ENCODE results near the gene IL1RL1.

The IL1RL1 gene

DNA sequence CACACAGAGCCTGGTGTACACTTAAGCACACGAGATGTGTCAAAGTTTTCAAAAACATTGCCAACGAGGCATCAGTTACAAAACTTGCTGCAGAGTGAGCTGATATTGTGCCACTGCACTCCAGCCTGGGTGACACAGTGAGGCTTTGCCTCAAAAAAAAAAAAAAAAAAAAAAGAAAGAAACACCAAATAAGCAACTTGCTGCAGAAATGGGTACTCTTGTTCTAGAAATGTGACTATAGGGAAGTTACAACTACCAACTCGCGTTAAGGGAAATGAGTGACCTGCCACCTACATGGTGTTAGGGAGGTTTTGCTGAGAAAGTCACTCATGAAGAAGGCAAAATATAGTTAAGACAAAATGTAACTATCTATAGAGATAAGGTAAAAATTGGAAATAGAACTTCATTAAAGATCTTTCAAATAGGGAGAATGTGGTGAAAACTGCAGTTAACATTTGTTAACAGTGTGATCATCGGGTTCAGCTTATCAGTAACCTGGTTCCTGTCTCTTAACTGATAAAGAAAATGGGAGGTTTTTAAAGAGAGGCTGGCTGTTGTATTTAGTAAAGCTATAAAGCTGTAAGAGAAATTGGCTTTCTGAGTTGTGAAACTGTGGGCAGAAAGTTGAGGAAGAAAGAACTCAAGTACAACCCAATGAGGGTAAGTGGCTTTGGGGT lies at the start of gene IL1RL1:
Gene IL1RL1 (plus strand): TSS at position 600 of the 677 bp plus-strand sequence. CDS start 26,702 bp downstream, outside the sequence.
- no peak for DNase-seq (ENCODE audit: low read depth)

DNA sequence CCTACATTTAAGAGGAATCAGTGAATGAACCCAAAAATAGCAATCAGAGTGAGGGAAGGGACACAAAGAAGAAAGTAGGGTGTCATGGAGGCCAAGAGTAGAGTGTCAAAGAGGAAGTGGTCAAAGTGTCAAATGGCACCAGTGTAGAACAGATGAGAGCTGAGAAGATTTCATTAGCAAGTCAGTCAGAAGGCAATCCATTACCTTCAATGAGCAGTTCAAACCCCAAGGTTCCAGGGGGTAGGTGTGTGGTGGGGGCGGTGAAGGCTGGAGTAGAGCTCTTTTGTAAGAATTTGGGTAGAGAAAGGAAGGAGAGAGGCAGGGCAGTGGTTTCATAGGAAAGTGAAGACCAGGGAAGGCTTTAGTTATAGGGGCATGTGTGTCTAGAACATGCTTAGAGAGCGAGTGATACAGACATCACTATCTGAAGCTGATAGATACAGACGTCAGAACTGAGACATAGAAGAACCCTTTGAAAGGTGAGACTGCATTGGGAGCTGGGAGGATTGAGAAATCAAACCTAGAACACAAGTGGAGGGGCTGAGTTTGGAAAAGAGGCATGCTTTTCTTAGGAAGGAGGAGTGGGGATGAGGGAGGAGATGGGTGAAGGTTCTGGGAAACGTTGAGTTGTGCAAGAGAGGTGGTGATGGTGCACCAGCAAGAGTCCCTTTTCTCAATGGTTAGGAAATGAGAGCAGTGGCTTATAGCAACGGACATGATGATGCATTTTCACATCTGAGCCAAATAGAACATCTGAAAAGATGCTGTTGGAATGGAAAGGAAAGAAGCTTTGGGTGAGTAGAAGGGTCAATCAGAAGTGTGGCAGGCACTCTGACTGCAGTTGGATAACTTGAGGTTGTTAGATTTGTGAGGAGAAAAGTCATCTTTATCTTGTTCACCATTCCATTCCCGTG lies 48.9 kb upstream of the IL1RL1 start:
- no peak for DNase-seq (ENCODE audit: low read depth)

DNA sequence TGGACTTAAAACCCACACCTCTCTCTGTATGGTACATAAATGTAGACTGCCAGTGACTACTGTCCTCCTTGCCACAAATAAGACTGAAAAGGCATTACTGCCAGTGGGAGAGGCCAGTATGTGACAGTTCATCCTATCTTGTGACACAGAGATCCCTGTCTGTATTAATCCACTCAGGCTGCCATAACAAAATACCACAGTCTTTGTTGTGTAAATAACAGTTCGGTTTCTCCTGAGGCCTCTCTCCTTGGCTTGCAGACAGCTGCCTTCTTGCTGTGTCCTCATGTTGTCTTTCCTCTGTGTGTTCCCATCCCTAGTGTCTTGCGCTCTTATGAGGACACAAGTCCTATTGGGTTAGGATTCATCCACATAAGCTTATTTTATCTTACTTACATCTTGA lies 46.4 kb upstream of the IL1RL1 start:
- no peak for DNase-seq (ENCODE audit: low read depth)

DNA sequence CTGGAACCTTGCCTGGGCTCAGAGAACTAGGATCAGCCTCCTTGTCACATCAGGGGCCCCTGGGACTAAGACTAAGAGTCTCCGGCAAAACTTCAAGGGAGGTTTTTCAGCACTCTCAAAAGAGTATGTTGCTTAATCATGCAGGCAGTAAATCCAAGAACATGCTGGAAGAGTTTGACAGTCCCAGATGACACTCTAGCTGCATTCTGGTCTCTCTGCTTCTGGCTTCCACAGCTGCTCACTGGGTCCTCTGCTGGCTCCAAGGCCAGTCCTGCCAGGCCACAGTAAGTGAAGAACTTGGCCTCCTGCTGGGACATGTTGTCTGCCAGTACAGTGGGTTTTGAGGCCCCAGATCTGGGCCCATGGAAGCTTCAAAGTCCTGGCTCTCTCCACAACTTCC lies 45.2 kb upstream of the IL1RL1 start:
- DNase-seq (ENCODE audit: low read depth) = no peak

GRCh38 chr2:102267774-102268173 lies 43.6 kb upstream of the IL1RL1 start:
- DNase-seq (ENCODE audit: low read depth) = no peak

DNA sequence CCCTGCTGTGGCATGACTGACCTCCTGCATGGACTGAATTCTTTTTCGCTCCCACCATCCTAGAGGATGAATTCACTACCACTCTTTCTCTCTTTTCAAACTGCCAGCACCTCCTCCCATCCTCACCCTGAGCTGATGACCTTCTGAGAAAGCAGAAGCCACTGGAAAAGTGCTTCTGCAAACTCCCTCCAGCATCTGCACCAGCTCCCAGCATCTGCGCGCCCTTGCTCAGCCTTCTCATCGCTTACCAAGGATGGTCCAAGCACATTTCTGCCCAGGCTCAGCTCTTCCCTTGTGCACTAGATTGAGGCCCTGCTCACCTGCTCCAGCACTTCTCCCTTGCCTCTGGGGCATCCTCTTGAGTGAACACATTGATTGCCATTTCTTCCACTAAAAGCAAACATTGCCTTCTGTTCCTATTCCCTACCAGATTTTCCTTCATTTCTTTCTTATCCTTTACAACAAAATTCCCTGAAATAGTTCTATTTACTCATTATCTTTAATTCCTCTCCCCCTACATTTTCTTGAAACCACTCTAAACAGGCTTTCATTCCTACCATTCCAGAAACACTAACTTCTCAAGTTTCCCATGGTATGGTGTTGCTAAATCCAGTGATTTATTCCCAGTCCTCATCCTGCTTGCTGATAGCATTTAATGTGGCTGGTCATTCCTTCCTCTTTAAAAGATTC lies 42.7 kb upstream of the IL1RL1 start:
- no peak for DNase-seq (ENCODE audit: low read depth)

- no peak for DNase-seq (ENCODE audit: low read depth)
Observed at GRCh38 chr2:102269200-102269524, 42.2 kb upstream of the IL1RL1 start.

DNA sequence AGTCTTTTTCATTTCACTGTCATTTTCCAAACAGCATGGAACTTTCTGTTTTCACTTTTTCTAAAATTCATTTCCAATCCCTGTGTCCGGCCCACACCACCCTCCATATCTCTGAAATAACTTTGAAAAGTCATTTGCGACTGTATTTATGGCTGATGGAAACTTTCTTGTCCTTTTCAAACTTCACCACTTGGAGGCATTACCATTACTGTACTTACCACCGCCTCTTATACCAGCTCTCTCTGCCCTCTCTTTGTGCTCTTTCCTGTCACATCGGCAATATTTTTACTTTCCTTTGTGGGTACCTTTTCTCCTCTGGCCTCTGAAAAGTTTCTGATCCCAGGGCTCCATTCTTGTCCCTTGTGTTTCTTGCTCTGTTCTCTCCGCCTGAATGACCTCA lies 39.5 kb upstream of the IL1RL1 start:
- no peak for DNase-seq (ENCODE audit: low read depth)

DNA sequence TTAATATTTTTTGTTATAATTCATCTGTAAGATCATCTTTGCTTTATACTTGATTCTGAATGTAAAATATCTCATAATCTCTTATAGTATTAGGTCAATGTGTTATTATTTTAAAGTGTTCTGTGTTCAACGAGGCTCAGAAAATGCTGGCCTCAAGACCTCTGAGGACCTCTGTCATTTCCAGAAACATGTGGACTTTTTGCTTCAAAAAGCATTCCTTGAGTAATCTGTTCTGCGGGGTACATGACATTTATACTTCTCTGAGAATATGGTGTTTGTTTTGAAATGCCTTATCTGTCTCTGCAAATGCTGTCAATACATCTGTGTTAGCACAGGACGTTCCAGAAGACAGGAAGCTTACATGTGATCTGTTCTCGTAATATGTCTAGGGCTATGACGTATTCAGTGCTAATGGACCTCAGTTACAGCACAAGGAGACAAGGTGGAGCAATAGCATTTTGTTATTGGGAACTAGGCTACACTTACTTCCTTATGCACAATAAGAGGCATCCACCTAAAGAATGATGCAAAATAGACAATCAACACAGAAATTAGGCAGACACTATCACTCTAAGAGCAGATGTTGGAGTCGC lies 37.6 kb upstream of the IL1RL1 start:
- DNase-seq (ENCODE audit: low read depth) = no peak

DNA sequence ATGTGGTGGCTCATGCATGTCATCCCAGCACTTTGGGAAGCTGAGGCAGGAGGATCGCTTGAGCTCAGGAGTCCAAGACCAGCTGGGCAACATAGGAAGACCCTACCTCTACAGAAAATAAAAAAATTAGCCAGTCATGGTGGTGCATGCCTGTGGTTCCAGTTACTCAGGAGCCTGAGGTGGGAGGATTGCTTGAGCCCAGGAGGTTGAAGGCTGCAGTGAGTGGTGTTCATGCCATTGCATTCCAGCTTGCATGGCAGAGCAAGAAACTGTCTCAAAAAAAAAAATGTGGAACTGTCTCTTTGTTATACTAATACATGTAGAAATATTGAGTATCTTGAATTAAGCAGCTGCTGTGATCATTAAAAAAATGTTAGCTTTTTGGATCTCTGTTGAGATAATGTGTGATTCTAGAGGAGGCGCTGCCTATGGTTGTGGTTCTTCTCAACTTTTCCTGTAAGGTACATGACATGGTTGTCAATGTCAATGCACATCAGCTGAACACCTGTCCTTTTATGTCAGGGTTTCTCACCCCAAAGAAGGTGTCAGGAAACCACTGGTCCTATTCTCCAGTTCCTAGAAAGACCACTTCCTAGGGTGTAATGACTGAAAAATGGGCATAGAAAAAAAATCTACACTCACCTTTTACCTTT lies 34.7 kb upstream of the IL1RL1 start:
- DNase-seq (ENCODE audit: low read depth) = no peak

DNA sequence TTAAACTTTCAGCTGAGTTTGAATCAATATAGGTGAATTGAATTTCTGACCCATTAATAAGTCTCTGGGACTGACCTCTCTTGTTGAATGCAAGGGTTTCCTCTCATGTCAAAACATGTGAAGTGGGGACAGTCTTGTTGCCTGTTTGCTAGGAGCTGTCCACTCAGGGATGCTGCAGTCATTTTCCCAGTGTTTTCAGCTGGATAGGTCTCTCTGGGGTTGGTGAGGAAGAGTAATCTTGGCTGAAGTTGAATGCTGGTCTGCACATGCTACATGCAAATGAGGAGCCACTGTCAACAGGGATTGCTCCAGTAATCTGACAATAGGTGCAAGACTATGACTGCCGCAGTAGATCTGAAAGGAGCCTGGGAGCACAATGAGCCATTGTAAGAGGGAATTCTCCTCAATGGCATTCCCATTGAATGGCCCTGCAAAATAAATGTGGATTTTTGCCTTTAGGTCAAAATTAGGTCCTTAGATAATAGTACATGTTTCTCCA lies 34.1 kb upstream of the IL1RL1 start:
- DNase-seq (ENCODE audit: low read depth) = no peak

DNA sequence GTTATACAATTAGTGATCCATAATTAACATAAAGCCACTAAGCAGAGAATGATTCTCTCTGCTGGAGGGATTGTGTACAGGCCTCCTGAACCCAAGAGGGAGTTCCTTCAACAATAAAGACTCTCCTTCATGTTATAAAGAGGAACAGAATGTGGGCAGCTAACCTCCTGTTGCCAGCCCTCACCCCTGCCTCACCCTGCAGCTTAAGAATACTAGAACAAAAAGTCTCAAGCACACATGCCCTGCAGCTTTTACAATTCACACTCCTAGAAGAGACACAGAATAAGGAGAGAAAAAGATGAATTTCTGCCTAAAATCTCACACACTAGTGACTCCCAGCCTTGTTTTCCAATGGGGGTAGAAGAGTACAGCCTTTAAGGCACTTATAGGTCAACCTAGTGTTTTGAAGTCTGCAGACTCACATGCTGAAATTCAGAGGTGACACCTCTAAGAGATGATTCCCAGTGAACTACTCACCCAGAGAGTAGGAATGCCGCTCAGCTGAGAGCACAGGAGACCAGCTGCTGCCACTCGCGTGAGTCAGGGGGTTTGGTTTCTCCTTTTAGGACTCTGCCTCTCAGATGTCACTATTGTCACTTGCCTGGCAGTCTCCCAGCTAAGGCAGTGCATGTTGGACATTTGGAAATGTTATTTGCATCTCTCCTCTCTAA lies 32.5 kb upstream of the IL1RL1 start:
- DNase-seq (ENCODE audit: low read depth) = no peak

GRCh38 chr2:102279391-102279735 lies 32.0 kb upstream of the IL1RL1 start:
- DNase-seq (ENCODE audit: low read depth) = no peak

DNA sequence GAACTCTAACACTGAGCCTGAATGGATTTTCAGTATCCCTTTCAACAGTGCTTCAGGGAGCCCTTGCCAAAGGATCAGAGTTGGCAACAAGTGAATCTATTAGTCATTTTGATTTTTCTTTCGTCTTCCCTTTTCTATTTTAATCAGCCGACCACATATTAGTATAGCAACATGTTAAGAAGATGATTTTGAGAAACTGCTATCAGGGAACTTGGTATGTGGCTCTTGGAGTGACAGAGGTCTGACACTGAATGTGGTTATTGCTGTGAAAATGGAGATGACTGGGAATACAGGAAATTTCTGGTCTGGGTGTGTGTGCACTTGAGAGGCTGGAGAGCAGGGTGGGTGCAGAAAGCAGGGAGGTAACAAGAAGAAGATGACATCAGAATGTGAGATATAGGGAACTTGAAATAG lies 28.7 kb upstream of the IL1RL1 start:
- no peak for DNase-seq (ENCODE audit: low read depth)

- DNase-seq (ENCODE audit: low read depth) = no peak
Observed at GRCh38 chr2:102283996-102284395, 27.4 kb upstream of the IL1RL1 start.

GRCh38 chr2:102284611-102285010 lies 26.8 kb upstream of the IL1RL1 start:
- no peak for DNase-seq (ENCODE audit: low read depth)

DNA sequence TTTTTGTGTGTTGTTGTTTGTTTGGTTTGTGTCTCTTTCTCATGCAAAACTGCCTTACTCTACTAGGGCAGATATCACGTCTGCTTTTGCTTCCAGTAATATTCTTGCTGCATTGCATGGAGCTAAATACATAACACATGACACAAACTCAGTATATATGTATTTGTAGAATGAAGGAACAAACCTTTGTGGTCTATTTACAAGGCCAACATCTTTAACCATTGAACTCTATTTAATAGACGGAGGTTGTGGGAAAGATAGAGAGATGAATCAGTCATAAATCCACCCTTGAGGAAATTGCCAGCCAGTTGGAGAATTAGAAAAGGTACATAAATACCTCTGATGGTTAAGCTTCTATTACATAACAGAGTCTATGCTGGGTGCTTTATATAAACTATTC lies 26.0 kb upstream of the IL1RL1 start:
- no peak for DNase-seq (ENCODE audit: low read depth)

- no peak for DNase-seq (ENCODE audit: low read depth)
Observed at GRCh38 chr2:102286041-102286440, 25.3 kb upstream of the IL1RL1 start.

DNA sequence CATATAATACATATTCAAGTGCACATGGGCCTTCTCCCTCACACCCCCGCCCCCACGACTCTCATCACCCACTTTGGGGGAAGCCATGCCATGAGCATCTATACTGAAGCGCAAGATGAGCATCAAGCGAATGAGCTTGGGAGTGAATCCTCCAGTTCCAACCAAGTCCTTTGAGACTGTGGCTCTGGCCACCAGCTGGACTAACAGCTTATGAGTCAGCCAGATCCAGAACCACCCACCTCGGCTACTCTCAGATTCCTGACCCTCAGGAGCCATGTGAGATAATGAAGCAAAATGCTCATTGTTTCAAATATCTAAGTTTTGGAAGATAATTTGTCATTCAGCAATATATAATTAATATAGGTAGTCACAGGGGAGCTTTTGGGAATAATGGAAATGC lies 22.2 kb upstream of the IL1RL1 start:
- DNase-seq (ENCODE audit: low read depth) = no peak

- no peak for DNase-seq (ENCODE audit: low read depth)
Observed at GRCh38 chr2:102290594-102290993, 20.8 kb upstream of the IL1RL1 start.

DNA sequence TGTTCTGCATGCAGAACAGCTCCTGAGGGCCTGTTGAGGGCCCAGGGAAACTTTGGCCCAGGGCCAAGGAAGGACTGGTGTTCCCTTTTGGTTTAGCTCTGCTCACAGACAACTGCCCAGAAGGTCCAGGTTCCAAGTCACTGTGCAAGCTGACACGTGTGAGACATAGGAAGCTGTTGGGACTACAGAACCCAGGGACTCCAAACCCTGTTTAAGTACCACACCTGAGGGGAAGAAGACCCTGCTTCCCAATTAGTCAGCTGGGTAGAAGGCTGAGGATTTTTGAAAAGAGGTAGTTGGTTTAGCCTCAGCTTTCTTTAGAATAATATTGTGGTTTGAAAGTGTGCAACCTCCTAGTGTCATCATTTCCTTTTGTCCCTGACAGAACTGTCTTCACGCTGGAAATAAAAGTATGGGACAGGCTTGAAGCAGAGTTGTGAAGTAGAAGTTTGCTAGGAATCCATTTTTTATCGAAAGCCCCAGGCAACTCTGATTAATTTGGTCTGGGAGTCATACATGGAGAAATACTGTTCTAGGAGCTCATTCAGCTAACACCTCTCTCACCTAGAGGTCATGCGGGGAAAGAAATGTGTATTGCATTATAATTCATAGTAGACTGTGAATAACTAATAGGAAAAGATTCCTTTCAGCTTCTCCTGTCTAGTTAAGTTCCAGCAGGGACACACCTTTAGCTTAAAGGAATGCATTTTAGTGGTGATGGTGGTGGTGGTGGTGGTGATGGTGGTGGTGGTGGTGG lies 19.9 kb upstream of the IL1RL1 start:
- no peak for DNase-seq (ENCODE audit: low read depth)

Data from stimulated activated CD8-positive, alpha-beta memory T cell treated with anti-CD3 and anti-CD28 coated beads, Interleukin-15, amount 100 ng/mL, for 1 hour (primary cell).